ENCODE measurements around the gene MYO9B. TPM values are rescaled to one million over a fixed set of nuclear protein-coding genes. Genes with fewer than 3 reads are reported as not detected.

The MYO9B gene
- total and polyA plus RNA-seq, 9 of the 15 experiments (the other 6 are each of a cell fraction or from before 2014, with no cell fraction given): 2.4 to 77.6 (median 23.0) TPM

DNA sequence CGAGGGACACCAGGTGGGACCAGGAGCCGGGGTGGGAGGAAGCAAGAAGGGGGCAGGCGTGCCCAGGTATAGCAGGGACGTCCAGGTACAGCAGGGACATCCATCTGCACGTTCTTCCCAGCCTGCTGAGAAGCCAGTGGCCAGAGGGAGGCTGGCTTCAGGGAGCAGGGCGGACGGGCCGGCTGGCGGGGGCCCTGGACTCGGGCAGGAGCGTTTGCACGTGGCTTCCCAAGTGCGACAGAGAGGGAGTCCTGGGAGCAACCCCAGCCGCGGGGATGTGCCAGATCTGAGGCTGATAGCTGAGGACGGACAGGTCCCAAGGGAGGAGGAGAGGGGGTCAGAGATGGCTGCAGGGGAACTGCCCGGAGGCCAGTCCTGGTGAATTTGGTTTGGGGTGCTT lies 36.7 kb downstream of the MYO9B start:
- 66% methylated on average over 9 of the region's 17 CpGs for WGBS (ENCODE audit: insufficient coverage, low coverage, missing lambda C conversion rate)
- Histone ChIP-seq H3K36me3 (ENCODE audit: control insufficient read depth, insufficient read depth, low read length) (peaks cover 30% of the 10 kb centered on the region; the same call in 2 of the 3 replicates), H3K9me1 (ENCODE audit: control insufficient read depth, insufficient read depth, low read length) (no peaks in the 10 kb centered on the region), H3K4me2 (ENCODE audit: insufficient read depth, low read length) (no peak overlapping the region), H3K79me2 (ENCODE audit: control insufficient read depth, insufficient read depth, low read length) (peaks cover 6% of the 10 kb centered on the region), H3K9ac (ENCODE audit: insufficient read depth in 1 of 2, low read depth in 2 of 2, low read length in 2 of 2) (no peak overlapping the region; a peak in 1 of 4 replicates), H3K27me3 (ENCODE audit: control insufficient read depth in 2 of 2, insufficient read depth in 2 of 2, low read length in 2 of 2) (no peaks in the 10 kb centered on the region), H3K4me1 (replicated peaks in 1 of 2; ENCODE audit: control insufficient read depth in 2 of 2, insufficient read depth in 2 of 2, low read length in 2 of 2) (peaks cover 0 to 24% of the 10 kb centered on the region in 2 experiments; a peak in 2 of 5 replicates), H3K4me3 (no peak overlapping the region), H2AFZ (ENCODE audit: low read depth, low read length) (no peak overlapping the region), H3K9me3 (replicated peaks; ENCODE audit: control insufficient read depth, insufficient read depth, low read depth, low read length) (no peaks in the 10 kb centered on the region), H3K27ac (ENCODE audit: extremely low read depth, low read depth, low read length) (no peak overlapping the region), H4K20me1 (replicated peaks; ENCODE audit: control insufficient read depth, insufficient read depth, low read length) (peaks cover 18% of the 10 kb centered on the region)
- FAIRE-seq (no peak), DNase-seq (ENCODE audit: extremely low read depth in 1 of 4, low spot score in 3 of 4) (no peak), ATAC-seq (no peak)
- in situ Hi-C loops (cut with MboI): no loop called here
- CTCF ChIA-PET (ENCODE audit: low intra/inter-chr PET ratio): no interaction called here
- BruUV-seq (replicated peaks): no TSS peak
- intact Hi-C loops (cut with micrococcal nuclease): no loop called here
- TF ChIP-seq POLR2G (IDR thresholded peaks at IDR 0.05; ENCODE audit: low read depth, low read length) (peak; percentile 52; the same call in 1 of the 2 replicates), ZNF77 (CRISPR knock-in tag; IDR thresholded peaks at IDR 0.05) (no peak)
- POLR2A ChIA-PET: no interaction called here

DNA sequence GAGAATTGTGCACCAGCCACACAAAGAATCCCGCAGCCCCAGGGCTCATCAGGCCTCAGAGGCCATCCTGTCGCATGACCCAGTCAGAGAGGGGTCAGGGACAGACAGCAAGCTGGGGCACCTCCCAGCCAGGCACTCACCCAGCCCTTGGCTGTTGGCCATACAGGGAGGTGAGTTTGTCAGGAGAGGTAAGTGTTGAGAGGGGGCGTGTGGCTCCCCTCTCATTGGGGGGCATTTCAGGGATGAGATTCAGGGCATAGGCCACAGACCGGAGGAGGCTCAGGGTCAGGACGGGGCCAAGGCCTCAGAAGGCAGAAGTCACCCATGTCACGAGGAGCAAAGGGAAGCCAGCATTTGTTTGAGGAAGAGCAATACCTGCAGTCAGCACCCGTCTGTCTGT lies 37.1 kb downstream of the MYO9B start:
- no TSS peak for BruUV-seq (replicated peaks)
- no peak for FAIRE-seq
- Histone ChIP-seq H3K9me3 (replicated peaks; ENCODE audit: control insufficient read depth, insufficient read depth, low read depth, low read length) (no peaks in the 10 kb centered on the region), H3K9me1 (ENCODE audit: control insufficient read depth, insufficient read depth, low read length) (no peaks in the 10 kb centered on the region), H3K79me2 (ENCODE audit: control insufficient read depth, insufficient read depth, low read length) (peaks cover 6% of the 10 kb centered on the region), H2AFZ (ENCODE audit: low read depth, low read length) (no peak overlapping the region), H3K36me3 (ENCODE audit: control insufficient read depth, insufficient read depth, low read length) (peaks cover 26% of the 10 kb centered on the region; the same call in 2 of the 3 replicates), H3K4me2 (ENCODE audit: insufficient read depth, low read length) (no peak overlapping the region), H4K20me1 (replicated peaks; ENCODE audit: control insufficient read depth, insufficient read depth, low read length) (peaks cover 13% of the 10 kb centered on the region), H3K27me3 (ENCODE audit: control insufficient read depth in 2 of 2, insufficient read depth in 2 of 2, low read length in 2 of 2) (no peaks in the 10 kb centered on the region), H3K27ac (ENCODE audit: extremely low read depth, low read depth, low read length) (no peak overlapping the region), H3K4me1 (replicated peaks in 1 of 2; ENCODE audit: control insufficient read depth in 2 of 2, insufficient read depth in 2 of 2, low read length in 2 of 2) (peaks cover 0 to 24% of the 10 kb centered on the region in 2 experiments; a peak in 2 of 5 replicates), H3K9ac (ENCODE audit: insufficient read depth in 1 of 2, low read depth in 2 of 2, low read length in 2 of 2) (no peak overlapping the region; a peak in 1 of 4 replicates), H3K4me3 (no peak overlapping the region)
- 89% methylated on average over 4 of the region's 7 CpGs for WGBS (ENCODE audit: insufficient coverage, low coverage, missing lambda C conversion rate)
- in situ Hi-C loops (cut with MboI) (no loop called here), intact Hi-C loops (cut with micrococcal nuclease) (no loop called here)
- ChIA-PET CTCF (ENCODE audit: low intra/inter-chr PET ratio) (no interaction called here), POLR2A (no interaction called here)
- TF ChIP-seq ZNF696 (CRISPR knock-in tag; conservative IDR thresholded peaks at IDR 0.05) (no peak), SMAD3 (CRISPR knock-in tag; conservative IDR thresholded peaks at IDR 0.05) (no peak), POLR2G (IDR thresholded peaks at IDR 0.05; ENCODE audit: low read depth, low read length) (0 out of 2 replicates have a peak, but pooled peaks have one; percentile 2), PCBP2 (IDR thresholded peaks at IDR 0.05; ENCODE audit: low read depth, low read length, poor library complexity, severe bottlenecking) (no peak), HEY1 (CRISPR knock-in tag; IDR thresholded peaks at IDR 0.05; ENCODE audit: borderline replicate concordance) (no peak), ZNF3 (CRISPR knock-in tag; IDR thresholded peaks at IDR 0.05) (no peak)
- ATAC-seq: no peak
- no peak for DNase-seq (ENCODE audit: extremely low read depth in 1 of 4, low spot score in 3 of 4)
